ENCODE data around the gene CHKA. TPM values are rescaled to one million over a fixed set of nuclear protein-coding genes. Genes with fewer than 3 reads are reported as not detected.

The CHKA gene
- polyA plus RNA-seq, 1 of the 3 experiments (the other 2 are of a cell fraction), result 12.3 TPM

DNA sequence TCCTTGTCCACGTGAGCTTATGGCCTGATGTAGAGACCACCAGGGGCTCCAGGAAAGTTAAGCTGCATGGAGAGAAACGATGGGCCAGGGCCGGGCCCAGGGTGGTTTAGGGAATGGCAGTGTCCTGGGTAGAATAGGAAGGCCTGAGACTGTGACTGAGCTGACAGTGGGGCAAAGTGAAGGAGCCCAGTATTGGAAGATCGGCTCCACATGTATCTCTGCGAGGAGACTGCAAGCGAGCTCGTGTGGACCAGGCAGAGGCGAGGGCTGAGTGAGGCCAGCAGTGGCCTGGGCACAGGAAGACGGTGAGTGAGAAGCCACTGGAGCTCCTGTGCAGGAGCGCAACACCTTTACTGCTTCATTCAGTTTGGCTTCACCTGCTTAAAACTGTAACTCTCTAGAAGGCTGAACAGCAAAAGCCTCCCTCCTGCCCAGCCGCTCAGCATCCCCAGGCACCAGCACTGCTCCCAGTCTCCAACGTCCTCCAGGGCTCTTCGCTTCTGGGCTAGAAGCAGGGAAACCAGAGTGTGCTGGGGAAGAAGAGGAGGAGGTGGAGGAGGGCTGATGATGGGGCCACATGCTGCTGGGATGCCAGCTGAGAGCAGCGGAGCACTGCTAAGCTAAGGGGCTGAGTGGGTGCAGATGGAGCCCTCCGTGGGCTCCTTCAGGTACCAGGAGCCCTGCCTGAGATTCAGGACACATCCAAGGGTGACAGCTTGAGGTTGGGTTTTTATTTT, 68.9 kb downstream of the CHKA start:
- H3K4me3 ChIP-seq (ENCODE audit: low read depth in 2 of 2, low read length in 1 of 2), result no peak overlapping the region
- no peaks in the 10 kb centered on the region for H3K27me3 ChIP-seq (ENCODE audit: insufficient read depth)
- ChIA-PET POLR2A (interaction anchor here (1.1 kb wide), 1 partner anchor 9 kb away, joined by 3 read pairs; no protein-coding TSS in a partner anchor), CTCF (interaction anchor here (1.1 to 1.2 kb wide), 2 partner anchors 11 to 153 kb away, joined by 3 to 5 read pairs; no protein-coding TSS in a partner anchor)
- WGBS (ENCODE audit: low lambda C conversion rate), result 94% methylated on average over 14 of the region's 15 CpGs
- H3K9ac ChIP-seq, result no peak overlapping the region
- no peak for DNase-seq
- H3K27ac ChIP-seq (ENCODE audit: low read depth in 2 of 2, low read length in 1 of 2), result no peak overlapping the region
- no peaks in the 10 kb centered on the region for H3K9me2 ChIP-seq
- H2AFZ ChIP-seq (ENCODE audit: low read depth), result no peak overlapping the region
- H3K79me2 ChIP-seq (ENCODE audit: insufficient read depth), result no peaks in the 10 kb centered on the region
- no peaks in the 10 kb centered on the region for H3F3A ChIP-seq (replicated peaks; ENCODE audit: insufficient read depth)
- H3K4me2 ChIP-seq, result no peak overlapping the region
- peaks cover 0 to 10% of the 10 kb centered on the region in 2 experiments; a peak in 1 of 4 replicates for H3K4me1 ChIP-seq (ENCODE audit: control insufficient read depth in 1 of 2, insufficient read depth in 2 of 2, low read depth in 1 of 2, low read length in 1 of 2)
- peaks cover 0 to 4% of the 10 kb centered on the region in 2 experiments for H3K36me3 ChIP-seq (replicated peaks in 1 of 2; ENCODE audit: control insufficient read depth in 1 of 2, insufficient read depth in 2 of 2, low read length in 1 of 2)
- no peak for TF ChIP-seq YY1 (IDR thresholded peaks at IDR 0.05; ENCODE audit: low read depth)
- TF ChIP-seq FOXM1 (IDR thresholded peaks at IDR 0.05; ENCODE audit: low read depth), result no peak
- TF ChIP-seq, protein P1, sequence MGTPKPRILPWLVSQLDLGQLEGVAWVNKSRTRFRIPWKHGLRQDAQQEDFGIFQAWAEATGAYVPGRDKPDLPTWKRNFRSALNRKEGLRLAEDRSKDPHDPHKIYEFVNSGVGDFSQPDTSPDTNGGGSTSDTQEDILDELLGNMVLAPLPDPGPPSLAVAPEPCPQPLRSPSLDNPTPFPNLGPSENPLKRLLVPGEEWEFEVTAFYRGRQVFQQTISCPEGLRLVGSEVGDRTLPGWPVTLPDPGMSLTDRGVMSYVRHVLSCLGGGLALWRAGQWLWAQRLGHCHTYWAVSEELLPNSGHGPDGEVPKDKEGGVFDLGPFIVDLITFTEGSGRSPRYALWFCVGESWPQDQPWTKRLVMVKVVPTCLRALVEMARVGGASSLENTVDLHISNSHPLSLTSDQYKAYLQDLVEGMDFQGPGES (IDR thresholded peaks at IDR 0.05; ENCODE audit: low read depth, low read length), result no peak
- no peak for TF ChIP-seq RXRA (IDR thresholded peaks at IDR 0.05; ENCODE audit: borderline replicate concordance, low read depth)
- no peak for TF ChIP-seq RAD21 (IDR thresholded peaks at IDR 0.05; ENCODE audit: low read length)
- no peak for TF ChIP-seq RFX5 (IDR thresholded peaks at IDR 0.05; ENCODE audit: low read length)
- TF ChIP-seq, protein P2, sequence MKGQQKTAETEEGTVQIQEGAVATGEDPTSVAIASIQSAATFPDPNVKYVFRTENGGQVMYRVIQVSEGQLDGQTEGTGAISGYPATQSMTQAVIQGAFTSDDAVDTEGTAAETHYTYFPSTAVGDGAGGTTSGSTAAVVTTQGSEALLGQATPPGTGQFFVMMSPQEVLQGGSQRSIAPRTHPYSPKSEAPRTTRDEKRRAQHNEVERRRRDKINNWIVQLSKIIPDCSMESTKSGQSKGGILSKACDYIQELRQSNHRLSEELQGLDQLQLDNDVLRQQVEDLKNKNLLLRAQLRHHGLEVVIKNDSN (IDR thresholded peaks at IDR 0.05; ENCODE audit: borderline replicate concordance, low read depth), result no peak
- no peak for TF ChIP-seq ELF1 (IDR thresholded peaks at IDR 0.05)
- no peak for TF ChIP-seq CHD2 (IDR thresholded peaks at IDR 0.05; ENCODE audit: low read length, partially characterized antibody)
- TF ChIP-seq GATA2 (CRISPR knock-in tag; IDR thresholded peaks at IDR 0.05), result no peak
- no peaks in the 10 kb centered on the region for H4K20me1 ChIP-seq (ENCODE audit: insufficient read depth)
- H3K9me3 ChIP-seq, result no peaks in the 10 kb centered on the region

DNA sequence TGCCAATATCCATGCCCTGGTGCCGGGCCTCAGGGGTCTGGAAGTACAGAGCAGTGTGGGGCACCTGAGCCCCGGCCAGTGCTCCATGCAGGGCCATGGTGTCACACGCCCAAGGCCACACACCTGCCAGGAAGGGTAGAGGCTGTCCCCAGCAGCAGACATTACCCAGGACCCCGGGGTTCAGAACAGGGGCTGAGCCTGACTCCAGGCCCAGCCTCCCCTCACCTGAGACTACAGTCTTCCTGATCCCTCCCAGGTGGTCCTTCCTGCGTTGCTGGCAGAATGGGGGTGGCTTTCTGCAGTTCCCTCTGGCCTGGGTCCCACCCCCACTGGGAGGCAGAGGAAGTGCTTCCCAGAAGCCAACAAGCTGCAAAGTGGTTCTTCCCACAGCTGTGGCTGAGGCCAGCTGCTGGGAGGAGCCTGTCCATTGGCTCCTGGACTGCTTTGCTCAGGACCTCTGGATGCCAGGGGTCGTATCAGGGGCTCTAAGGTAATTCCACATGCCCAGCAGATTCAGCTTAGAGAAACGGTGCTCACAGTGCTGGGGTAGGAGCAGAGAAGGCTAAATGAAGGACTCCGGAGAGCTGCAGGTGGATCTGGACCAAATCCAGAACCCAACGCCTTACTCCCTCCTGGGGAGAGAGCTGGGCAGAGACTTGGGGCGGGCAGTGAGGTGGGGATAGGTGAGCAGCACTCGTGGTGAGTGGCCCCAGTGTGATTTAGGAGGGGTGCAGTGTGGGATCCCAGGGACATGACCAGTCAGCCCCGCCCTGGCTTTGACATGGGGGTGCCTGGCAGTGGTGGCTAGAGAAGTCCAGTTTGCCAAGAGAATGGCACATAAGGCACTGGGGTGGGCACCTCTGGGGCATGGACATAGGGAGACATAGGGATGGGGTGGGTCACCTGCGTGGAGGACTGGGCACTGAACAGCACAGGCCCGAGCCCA, 69.7 kb downstream of the CHKA start:
- DNase-seq, result peak; percentile 27
- H4K20me1 ChIP-seq (ENCODE audit: insufficient read depth), result no peaks in the 10 kb centered on the region
- ChIA-PET POLR2A (no interaction called here), CTCF (interaction anchor here (1.1 to 1.2 kb wide), 3 partner anchors 10 to 154 kb away, joined by 3 to 5 read pairs (median 3); no protein-coding TSS in a partner anchor)
- H3K79me2 ChIP-seq (ENCODE audit: insufficient read depth), result no peaks in the 10 kb centered on the region
- no peaks in the 10 kb centered on the region for H3K9me2 ChIP-seq
- no peaks in the 10 kb centered on the region for H3K36me3 ChIP-seq (replicated peaks in 1 of 2; ENCODE audit: control insufficient read depth in 1 of 2, insufficient read depth in 2 of 2, low read length in 1 of 2)
- H3K27me3 ChIP-seq (ENCODE audit: insufficient read depth), result no peaks in the 10 kb centered on the region
- WGBS (ENCODE audit: low lambda C conversion rate), result 78% methylated on average over 10 of the region's 14 CpGs
- no peak overlapping the region for H2AFZ ChIP-seq (ENCODE audit: low read depth)
- no peak overlapping the region for H3K27ac ChIP-seq (ENCODE audit: low read depth in 2 of 2, low read length in 1 of 2)
- H3K4me1 ChIP-seq (ENCODE audit: control insufficient read depth in 1 of 2, insufficient read depth in 2 of 2, low read depth in 1 of 2, low read length in 1 of 2), result peaks cover 0 to 10% of the 10 kb centered on the region in 2 experiments; a peak in 1 of 4 replicates
- no peak overlapping the region for H3K4me3 ChIP-seq (ENCODE audit: low read depth in 2 of 2, low read length in 1 of 2)
- H3K9me3 ChIP-seq, result no peaks in the 10 kb centered on the region
- TF ChIP-seq, protein P1 (IDR thresholded peaks at IDR 0.05; ENCODE audit: low read depth, low read length), result no peak
- no peak for TF ChIP-seq GABPA (IDR thresholded peaks at IDR 0.05; ENCODE audit: low read depth)
- no peaks in the 10 kb centered on the region for H3F3A ChIP-seq (replicated peaks; ENCODE audit: insufficient read depth)
- no peak overlapping the region for H3K4me2 ChIP-seq
- no peak overlapping the region for H3K9ac ChIP-seq

Measured in SK-N-SH (cell line).